ENCODE results near the gene RLBP1. TPM values are rescaled to one million over a fixed set of nuclear protein-coding genes. Genes with fewer than 3 reads are reported as not detected.

The RLBP1 gene
- total RNA-seq, 1 experiment from 2014 or later, result not detected

GRCh38 chr15:89230277-89230676 is 8.9 kb upstream of the RLBP1 start:
- Mint-ChIP-seq H3K9me3 (no peaks in the 10 kb centered on the region), H3K4me1 (no peaks in the 10 kb centered on the region; the same call in 1 of the 2 replicates), H3K4me3 (no peak overlapping the region), H3K27ac (no peak overlapping the region), H3K36me3 (no peaks in the 10 kb centered on the region), H3K27me3 (ENCODE audit: low read depth) (peaks cover 9% of the 10 kb centered on the region)
- DNase-seq (ENCODE audit: low spot score) (no peak), ATAC-seq (peak; percentile 79)
- TF ChIP-seq NFE2L1 (CRISPR knock-in tag; IDR thresholded peaks at IDR 0.05) (no peak), TP53 (CRISPR knock-in tag; IDR thresholded peaks at IDR 0.05) (no peak), CDX4 (CRISPR knock-in tag; IDR thresholded peaks at IDR 0.05; ENCODE audit: borderline replicate concordance) (no peak), ZBTB21 (CRISPR knock-in tag; IDR thresholded peaks at IDR 0.05; ENCODE audit: borderline replicate concordance) (no peak), ZNF138 (CRISPR knock-in tag; conservative IDR thresholded peaks at IDR 0.05) (no peak), EMX1 (CRISPR knock-in tag; IDR thresholded peaks at IDR 0.05) (no peak), GRHL2 (CRISPR knock-in tag; IDR thresholded peaks at IDR 0.05; ENCODE audit: insufficient replicate concordance, severe bottlenecking) (no peak), ZNF219 (CRISPR knock-in tag; IDR thresholded peaks at IDR 0.05; ENCODE audit: borderline replicate concordance) (no peak), NR2C2 (CRISPR knock-in tag; IDR thresholded peaks at IDR 0.05) (no peak), ATF1 (CRISPR knock-in tag; IDR thresholded peaks at IDR 0.05) (no peak), CBFB (CRISPR knock-in tag; IDR thresholded peaks at IDR 0.05; ENCODE audit: low read depth) (no peak), ATF3 (CRISPR knock-in tag; conservative IDR thresholded peaks at IDR 0.05) (no peak), HMGA2 (CRISPR knock-in tag; IDR thresholded peaks at IDR 0.05) (no peak), PRRX2 (CRISPR knock-in tag; IDR thresholded peaks at IDR 0.05) (no peak)
- TF ChIP-seq, protein P1, sequence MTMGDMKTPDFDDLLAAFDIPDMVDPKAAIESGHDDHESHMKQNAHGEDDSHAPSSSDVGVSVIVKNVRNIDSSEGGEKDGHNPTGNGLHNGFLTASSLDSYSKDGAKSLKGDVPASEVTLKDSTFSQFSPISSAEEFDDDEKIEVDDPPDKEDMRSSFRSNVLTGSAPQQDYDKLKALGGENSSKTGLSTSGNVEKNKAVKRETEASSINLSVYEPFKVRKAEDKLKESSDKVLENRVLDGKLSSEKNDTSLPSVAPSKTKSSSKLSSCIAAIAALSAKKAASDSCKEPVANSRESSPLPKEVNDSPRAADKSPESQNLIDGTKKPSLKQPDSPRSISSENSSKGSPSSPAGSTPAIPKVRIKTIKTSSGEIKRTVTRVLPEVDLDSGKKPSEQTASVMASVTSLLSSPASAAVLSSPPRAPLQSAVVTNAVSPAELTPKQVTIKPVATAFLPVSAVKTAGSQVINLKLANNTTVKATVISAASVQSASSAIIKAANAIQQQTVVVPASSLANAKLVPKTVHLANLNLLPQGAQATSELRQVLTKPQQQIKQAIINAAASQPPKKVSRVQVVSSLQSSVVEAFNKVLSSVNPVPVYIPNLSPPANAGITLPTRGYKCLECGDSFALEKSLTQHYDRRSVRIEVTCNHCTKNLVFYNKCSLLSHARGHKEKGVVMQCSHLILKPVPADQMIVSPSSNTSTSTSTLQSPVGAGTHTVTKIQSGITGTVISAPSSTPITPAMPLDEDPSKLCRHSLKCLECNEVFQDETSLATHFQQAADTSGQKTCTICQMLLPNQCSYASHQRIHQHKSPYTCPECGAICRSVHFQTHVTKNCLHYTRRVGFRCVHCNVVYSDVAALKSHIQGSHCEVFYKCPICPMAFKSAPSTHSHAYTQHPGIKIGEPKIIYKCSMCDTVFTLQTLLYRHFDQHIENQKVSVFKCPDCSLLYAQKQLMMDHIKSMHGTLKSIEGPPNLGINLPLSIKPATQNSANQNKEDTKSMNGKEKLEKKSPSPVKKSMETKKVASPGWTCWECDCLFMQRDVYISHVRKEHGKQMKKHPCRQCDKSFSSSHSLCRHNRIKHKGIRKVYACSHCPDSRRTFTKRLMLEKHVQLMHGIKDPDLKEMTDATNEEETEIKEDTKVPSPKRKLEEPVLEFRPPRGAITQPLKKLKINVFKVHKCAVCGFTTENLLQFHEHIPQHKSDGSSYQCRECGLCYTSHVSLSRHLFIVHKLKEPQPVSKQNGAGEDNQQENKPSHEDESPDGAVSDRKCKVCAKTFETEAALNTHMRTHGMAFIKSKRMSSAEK (CRISPR knock-in tag; IDR thresholded peaks at IDR 0.05; ENCODE audit: borderline replicate concordance), result no peak
- TF ChIP-seq, protein P2, sequence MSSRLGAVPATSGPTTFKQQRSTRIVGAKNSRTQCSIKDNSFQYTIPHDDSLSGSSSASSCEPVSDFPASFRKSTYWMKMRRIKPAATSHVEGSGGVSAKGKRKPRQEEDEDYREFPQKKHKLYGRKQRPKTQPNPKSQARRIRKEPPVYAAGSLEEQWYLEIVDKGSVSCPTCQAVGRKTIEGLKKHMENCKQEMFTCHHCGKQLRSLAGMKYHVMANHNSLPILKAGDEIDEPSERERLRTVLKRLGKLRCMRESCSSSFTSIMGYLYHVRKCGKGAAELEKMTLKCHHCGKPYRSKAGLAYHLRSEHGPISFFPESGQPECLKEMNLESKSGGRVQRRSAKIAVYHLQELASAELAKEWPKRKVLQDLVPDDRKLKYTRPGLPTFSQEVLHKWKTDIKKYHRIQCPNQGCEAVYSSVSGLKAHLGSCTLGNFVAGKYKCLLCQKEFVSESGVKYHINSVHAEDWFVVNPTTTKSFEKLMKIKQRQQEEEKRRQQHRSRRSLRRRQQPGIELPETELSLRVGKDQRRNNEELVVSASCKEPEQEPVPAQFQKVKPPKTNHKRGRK (CRISPR knock-in tag; IDR thresholded peaks at IDR 0.05; ENCODE audit: borderline replicate concordance), result no peak
- TF ChIP-seq, protein P3, sequence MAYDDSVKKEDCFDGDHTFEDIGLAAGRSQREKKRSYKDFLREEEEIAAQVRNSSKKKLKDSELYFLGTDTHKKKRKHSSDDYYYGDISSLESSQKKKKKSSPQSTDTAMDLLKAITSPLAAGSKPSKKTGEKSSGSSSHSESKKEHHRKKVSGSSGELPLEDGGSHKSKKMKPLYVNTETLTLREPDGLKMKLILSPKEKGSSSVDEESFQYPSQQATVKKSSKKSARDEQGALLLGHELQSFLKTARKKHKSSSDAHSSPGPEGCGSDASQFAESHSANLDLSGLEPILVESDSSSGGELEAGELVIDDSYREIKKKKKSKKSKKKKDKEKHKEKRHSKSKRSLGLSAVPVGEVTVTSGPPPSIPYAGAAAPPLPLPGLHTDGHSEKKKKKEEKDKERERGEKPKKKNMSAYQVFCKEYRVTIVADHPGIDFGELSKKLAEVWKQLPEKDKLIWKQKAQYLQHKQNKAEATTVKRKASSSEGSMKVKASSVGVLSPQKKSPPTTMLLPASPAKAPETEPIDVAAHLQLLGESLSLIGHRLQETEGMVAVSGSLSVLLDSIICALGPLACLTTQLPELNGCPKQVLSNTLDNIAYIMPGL (CRISPR knock-in tag; IDR thresholded peaks at IDR 0.05), result no peak
- TF ChIP-seq, protein P4, sequence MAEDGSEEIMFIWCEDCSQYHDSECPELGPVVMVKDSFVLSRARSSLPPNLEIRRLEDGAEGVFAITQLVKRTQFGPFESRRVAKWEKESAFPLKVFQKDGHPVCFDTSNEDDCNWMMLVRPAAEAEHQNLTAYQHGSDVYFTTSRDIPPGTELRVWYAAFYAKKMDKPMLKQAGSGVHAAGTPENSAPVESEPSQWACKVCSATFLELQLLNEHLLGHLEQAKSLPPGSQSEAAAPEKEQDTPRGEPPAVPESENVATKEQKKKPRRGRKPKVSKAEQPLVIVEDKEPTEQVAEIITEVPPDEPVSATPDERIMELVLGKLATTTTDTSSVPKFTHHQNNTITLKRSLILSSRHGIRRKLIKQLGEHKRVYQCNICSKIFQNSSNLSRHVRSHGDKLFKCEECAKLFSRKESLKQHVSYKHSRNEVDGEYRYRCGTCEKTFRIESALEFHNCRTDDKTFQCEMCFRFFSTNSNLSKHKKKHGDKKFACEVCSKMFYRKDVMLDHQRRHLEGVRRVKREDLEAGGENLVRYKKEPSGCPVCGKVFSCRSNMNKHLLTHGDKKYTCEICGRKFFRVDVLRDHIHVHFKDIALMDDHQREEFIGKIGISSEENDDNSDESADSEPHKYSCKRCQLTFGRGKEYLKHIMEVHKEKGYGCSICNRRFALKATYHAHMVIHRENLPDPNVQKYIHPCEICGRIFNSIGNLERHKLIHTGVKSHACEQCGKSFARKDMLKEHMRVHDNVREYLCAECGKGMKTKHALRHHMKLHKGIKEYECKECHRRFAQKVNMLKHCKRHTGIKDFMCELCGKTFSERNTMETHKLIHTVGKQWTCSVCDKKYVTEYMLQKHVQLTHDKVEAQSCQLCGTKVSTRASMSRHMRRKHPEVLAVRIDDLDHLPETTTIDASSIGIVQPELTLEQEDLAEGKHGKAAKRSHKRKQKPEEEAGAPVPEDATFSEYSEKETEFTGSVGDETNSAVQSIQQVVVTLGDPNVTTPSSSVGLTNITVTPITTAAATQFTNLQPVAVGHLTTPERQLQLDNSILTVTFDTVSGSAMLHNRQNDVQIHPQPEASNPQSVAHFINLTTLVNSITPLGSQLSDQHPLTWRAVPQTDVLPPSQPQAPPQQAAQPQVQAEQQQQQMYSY (CRISPR knock-in tag; IDR thresholded peaks at IDR 0.05), result no peak
- ChIA-PET CTCF (interaction anchor here (0.7 to 2.6 kb wide), 11 partner anchors 8 to 115 kb away, joined by 3 to 22 read pairs (median 6); partner anchors contain the start of genes FANCI and POLG), POLR2A (interaction anchor here (0.6 to 0.7 kb wide), 2 partner anchors 116 to 1044 kb away, joined by 5 to 7 read pairs; no protein-coding TSS in a partner anchor)
